ENCODE results near the gene ZNF548. TPM values are rescaled to one million over a fixed set of nuclear protein-coding genes. Genes with fewer than 3 reads are reported as not detected.

ZNF548 gene
- total RNA-seq, 1 donor from 2014 or later, result 24.5 TPM

DNA sequence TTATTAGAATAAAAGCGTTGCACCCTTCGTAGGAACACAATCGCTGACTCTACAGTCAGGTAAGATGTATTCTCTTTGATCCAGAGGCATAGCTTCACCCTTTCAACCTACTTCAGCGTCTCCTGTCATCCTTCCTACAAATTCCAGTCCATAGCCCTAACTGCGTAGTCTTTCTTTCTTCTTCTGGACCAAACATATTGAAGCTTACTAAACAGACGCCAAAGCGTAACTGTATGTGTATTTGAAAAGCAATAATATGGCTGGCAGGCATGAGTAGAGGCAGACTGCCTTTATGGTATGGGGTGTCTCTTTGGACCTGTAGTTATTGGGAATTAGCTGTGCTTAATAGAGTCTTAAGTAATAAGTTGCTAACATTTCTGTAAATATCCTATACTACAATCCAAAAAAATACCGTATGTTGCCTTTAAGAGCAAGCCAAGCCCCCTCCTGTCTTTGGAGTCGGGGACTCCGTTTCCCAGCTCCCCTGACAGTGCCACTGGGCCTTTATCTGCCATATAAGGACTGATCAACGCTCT is 392 bp upstream of the ZNF548 start:
- intact Hi-C loops (cut with micrococcal nuclease), result loop anchor here (1.0 to 10.0 kb wide), 26 partner anchors 22 to 1075 kb away; partner anchors contain the start of genes ERVK3-1, TRAPPC2B, ZNF132 and ZNF17

DNA sequence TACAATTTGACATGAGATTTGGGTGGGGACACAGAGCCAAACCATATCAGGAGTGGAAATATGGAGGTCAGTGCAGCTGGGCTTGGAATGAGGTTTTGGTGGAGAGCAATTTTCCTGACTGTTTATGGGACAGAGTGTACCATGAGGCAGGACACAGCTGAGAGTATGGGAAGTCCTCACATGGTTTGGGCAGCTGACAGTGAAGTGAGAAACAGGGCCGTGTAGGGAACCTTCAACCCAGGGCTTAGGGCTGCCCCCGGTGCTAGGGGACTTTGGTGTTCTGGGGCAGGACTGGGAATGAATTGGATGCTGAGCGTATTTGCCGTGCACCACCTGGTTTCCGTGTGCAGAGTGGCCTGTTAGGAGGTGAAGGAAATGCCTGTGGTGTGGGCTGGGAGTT is 6.1 kb downstream of the ZNF548 start:
- intact Hi-C loops (cut with micrococcal nuclease), result no loop called here

DNA sequence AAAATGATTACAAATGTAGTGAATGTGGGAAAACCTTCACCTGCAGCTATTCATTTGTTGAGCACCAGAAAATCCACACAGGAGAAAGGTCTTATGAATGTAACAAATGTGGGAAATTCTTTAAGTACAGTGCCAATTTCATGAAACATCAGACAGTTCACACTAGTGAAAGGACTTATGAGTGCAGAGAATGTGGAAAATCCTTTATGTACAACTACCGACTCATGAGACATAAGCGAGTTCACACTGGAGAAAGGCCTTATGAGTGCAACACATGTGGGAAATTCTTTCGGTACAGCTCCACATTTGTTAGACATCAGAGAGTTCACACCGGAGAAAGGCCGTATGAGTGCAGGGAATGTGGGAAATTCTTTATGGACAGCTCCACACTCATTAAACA is 9.2 kb downstream of the ZNF548 start:
- intact Hi-C loops (cut with micrococcal nuclease), result no loop called here

DNA sequence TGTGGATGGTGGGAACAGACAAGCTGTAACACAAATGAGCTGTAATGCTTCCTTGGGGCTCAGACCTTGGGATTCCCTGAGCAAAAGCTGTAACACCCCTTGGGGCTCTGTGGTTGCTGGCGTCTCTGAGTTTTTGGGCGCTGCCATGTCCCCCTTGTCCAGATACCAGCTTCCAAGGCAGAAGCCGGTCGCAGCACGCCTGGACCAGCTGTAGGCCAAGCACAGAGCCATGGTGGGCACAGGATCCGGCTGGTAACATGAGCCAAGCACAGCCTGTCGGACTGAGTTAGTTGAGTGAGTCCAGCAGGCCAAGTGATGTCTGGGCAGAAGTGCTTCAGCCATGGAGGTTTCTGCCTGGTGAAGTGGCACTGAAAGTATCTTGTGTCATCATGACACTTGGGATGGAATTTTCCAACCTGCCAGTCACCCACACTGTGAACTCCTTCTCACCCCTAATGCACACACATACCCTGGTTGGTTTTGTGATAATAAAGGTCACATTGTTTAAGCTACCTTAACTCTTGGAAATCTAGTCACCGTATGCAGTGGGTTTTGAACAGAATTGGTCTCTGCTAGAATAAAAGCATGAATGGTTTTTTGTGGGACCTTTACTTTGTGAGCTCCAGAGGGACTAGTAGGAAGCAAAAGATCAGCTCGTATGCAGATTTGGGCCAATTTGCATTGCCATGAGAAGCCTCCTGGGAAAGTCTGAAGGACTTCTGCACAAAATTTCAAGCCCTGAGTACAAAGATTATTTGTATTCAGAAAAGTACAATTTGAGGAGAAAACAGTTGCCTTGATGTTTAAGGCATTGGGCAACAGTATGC is 14.3 kb downstream of the ZNF548 start:
- intact Hi-C loops (cut with micrococcal nuclease), result no loop called here

DNA sequence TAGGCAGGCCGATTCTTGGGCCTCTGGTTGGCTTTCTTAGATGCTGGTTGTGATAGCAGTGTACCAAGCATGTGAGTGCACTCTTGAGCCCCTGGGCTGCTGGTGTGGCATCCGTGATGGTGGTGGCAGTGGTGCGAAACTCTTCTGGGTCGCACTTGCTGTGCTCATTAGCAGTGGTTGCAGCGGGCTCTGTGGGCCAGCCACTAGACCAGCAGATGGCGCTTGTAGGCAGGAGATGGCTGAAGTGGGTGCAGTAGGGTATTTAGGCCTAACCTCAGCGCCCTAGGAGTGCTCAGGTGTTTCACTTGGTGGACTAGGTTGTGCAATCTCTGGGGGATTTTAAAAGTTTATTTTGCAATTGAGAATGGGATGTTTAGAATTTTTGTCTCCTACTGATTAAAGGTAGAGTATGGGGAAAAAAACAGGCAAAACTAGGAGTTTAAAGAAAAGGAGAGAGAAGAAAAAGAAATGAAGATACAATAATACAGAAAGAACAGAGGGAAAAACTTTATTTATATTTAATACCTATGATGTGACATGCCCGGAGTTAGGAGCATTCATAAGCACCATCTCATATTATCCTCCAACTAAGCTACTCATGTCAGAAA is 17.0 kb downstream of the ZNF548 start:
- intact Hi-C loops (cut with micrococcal nuclease), result loop anchor here (1.0 kb wide), 1 partner anchor 749 kb away; no protein-coding TSS in a partner anchor

DNA sequence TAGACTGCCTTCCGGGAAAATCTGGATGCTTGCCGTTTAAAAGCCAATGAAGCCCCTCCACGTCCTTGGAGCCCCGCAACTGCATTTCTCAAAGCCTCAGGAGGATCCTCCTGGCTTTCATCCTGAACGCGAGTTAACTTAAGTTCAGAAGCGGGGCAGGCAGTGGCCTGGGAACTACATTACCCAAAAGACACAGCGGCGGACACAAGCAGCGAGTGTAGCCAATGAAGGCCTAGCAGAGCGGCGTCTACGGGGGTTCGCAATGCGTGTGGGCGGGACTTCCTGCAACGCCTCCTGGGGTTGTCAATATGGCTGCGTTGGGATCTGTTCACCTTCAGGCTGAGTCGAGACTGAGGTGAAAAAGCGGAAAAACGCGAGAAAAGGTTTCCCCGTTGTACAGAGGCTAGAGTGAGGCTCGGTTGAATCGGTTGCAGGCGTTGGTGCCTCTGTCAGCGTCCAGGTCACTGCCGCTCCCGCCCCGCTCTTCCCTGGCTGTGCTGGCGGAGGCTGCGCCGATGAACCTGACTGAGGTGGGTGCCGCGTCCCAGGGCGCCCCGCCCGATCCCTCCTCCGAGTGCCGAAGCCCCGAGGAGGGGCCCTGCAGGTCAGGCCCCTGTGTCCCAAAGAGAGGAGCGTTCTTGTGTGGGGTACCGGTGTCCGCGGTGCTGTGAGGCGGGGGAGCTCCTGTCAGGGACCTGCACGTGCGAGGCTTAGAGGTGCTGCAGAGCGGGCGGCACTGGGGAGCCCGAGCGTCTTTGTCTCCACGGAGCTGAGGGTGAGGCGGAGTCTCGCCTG is 21.4 kb downstream of the ZNF548 start, which contains the start of gene ZNF17:
ZNF17 (plus strand) TSS at position 285 of the 795 bp plus-strand sequence. CDS start 2,455 bp downstream, outside the sequence.
- intact Hi-C loops (cut with micrococcal nuclease), result loop anchor here (1.0 to 2.0 kb wide), 28 partner anchors 22 to 1096 kb away; partner anchors contain the start of genes ERVK3-1, TRAPPC2B, ZIK1 and ZNF134

DNA sequence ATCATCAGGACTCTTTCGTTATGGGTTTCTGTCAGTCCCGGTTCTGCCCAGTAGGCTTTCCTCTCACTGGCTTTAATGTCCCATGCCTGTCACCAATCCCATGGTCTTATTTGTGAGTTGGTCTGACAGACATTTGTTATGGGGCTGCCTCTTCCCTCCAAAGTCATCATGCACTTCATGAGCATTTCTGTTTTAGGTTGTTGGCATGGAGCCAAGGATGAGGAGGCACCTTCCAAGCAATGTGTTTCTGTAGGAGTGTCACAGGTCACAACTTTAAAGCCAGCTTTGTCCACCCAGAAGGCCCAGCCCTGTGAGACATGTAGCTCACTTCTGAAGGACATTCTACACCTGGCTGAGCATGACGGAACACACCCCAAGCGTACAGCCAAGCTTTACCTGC is 29.8 kb downstream of the ZNF548 start:
- intact Hi-C loops (cut with micrococcal nuclease), result no loop called here

DNA sequence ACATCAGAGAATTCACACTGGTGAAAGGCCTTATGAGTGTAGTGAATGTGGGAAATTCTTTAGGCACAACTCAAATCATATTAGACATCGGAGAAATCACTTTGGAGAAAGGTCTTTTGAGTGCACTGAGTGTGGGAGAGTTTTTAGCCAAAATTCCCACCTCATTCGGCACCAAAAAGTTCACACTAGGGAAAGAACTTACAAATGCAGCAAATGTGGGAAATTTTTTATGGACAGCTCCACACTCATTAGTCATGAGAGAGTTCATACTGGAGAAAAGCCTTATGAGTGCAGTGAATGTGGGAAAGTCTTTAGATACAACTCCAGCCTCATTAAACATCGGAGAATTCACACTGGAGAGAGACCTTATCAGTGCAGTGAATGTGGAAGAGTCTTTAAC is 31.4 kb downstream of the ZNF548 start:
- intact Hi-C loops (cut with micrococcal nuclease), result no loop called here

DNA sequence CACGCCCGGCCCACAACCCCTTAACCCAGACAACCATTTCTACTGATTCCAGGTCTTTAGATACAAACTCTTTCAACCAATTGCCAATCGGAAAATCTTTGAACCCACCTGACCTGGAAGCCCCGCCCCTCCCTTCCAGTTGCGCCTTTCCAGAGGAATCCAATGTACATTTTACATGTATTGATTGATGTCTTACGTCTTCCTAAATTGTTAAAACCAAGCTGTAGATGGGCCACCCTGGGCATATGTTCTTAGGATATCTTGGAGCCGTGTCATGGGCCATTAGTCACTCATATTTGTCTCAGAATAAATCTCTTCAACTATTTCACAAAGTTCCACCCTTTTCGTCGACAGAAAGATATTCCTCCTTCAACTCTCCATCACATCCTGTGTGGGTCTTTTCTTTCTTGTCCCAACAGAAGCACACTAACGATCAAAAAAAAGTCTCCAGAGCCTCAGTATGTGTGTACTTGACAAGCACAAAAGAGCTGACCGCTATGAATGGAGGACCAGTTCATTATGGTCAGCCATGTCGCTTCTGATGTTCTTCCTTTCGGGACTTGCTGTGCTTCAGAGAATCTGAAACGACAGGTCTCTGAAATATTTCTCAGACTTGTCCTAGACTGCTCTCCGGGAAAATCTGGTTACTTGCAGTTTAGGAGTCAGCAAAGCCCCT is 44.9 kb downstream of the ZNF548 start:
- intact Hi-C loops (cut with micrococcal nuclease), result loop anchor here (1.0 to 10.0 kb wide), 33 partner anchors 23 to 1780 kb away; partner anchors contain the start of genes ERVK3-1, RPS5, TRAPPC2B and U2AF2

DNA sequence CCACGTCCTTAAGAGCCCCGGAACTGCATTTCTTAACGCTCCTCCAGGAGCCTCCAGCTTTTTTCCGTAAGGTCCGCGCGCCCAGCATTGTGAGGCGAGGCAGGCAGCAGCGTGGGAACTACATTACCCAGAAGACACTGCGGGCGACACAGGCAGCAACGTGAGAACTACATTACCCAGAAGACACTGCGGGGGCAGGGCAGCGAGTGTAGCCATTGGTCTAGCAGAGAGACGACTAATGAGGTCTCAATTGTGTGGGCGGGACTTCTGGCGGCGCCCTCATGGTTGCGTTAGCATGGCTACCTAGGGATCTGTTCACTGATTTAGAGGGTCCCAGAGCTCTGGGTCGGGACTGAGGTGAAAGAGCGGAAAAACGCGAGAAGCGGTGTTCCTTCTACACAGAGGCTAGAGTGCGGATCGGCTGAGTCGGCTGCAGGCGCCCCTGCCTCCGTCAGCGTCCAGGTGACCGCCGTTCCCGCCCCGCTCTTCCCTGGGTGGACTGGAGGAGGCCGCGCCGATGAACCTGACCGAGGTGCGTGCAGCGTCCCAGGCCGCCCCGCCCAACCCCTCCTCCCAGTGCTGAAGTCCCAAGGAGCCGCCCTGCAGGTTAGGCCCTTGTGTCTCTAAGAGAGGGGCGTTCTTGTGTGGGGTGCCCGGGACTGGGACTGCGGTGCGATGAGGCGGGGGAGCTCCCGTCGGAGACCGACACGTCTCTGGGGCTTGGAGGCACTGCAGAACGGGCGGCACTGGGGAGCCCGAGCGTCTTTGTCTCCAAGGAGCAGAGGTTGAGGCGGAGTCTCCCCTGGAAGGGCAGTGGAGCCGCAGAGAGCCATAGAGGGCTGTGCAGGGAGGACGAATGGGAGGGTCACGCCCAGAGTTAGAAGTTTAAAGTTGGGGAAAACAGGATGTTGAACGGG is 45.7 kb downstream of the ZNF548 start, which contains the start of gene ZNF749:
ZNF749 (plus strand) TSS at position 264 of the 917 bp plus-strand sequence; CDS start at position 518, 254 bp downstream.
- intact Hi-C loops (cut with micrococcal nuclease), result loop anchor here (1.0 to 10.0 kb wide), 33 partner anchors 24 to 1781 kb away; partner anchors contain the start of genes ERVK3-1, RPS5, TRAPPC2B and U2AF2

DNA sequence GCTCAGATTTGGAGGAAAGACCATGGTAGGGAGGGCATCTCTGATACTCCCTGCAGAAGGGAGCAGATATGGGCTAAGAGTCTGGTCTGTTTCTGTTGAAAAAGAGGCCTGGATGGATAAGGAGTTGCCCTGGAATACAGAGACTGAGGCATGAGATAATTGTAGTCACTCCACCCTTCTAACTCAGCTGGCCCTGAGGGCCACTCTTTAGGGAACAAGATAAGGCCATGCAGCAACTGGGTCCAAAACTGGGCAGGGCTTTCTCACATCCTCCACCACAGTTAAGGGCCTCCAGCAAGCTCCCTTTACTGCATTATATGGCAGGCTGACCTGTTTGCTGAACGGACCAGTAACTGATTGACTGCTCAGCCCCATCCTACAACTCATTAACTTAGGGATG is 46.8 kb downstream of the ZNF548 start:
- intact Hi-C loops (cut with micrococcal nuclease), result loop anchor here (10.0 kb wide), 1 partner anchor 842 kb away; the partner anchor contains the start of gene ZNF71

DNA sequence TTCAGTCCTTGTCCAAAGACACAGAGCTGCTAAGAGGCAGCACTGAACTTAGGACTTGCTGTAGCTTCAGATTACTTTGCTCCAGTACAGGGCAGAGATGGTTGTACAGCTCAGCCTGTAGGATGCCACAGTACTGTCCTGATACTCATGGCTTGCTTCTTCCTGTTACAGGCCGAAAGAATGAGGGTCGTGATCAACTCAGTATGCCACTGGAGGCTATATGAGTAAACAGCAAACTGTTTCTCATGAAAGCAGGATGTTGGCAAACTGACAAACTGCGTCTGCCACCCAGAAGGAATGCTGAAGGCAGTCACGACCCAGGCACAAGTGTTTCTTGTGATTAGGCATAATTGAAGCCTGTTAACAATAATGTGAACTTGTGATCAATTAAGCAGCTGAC is 48.3 kb downstream of the ZNF548 start:
- intact Hi-C loops (cut with micrococcal nuclease), result loop anchor here (10.0 kb wide), 1 partner anchor 843 kb away; the partner anchor contains the start of gene ZNF71

DNA sequence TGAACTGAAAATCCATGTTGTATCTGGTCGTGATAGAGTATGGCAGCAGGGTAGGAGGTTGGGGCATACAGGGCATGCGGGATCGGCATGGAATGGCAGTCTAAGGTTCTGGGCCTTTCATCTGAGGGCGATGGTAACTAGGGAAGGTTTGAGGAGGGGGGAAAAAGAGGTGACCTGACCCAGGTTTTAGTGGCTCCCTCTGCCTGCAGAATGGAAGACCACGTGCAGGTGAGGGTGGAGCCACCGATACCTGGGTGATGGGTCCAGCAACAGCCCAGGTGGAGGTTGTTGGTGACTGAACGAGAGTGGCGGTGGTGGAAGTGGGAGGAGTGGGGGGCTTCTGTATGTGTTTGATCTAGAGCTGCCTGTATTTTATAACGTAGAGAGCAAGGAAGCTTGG is 49.3 kb downstream of the ZNF548 start:
- intact Hi-C loops (cut with micrococcal nuclease), result loop anchor here (1.0 to 10.0 kb wide), 2 partner anchors 89 to 844 kb away; partner anchors contain the start of gene ZNF71

DNA sequence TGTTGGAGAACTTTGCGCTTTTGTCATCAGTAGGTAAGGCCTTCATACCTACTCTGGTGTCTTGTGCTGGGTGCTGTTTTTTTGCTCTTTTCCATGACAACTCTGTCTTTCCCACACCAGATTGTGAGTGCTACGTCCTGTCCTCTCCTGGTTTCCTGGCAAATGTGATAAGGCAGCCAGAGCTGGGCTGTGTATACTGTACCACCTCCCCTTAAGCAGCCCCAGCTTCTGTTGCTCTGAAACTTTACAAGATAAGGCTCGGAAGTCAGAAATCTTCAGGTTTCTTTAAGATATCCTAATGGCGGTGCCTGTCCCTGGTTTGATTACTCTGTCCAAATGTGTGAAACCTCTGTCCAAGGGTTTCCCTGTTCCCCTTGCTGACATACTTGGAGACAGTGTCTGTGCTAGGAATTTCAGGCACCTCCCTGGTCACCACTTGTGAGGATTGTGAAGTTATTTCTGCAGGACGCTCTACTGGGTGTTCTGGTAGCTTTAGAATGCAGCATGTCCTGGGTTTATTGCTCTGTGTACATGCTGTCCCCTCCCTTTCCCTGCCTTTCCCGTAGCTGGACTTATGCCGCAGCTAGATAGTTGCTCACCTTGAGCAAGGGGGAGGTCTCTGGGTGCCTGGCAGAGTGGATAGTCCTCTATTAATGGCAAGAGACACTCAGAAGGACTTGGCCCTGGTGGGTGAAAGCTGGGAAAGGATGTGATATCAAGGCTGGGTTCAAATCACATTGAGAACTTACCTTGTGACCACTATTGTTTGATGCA is 52.5 kb downstream of the ZNF548 start:
- intact Hi-C loops (cut with micrococcal nuclease), result no loop called here

DNA sequence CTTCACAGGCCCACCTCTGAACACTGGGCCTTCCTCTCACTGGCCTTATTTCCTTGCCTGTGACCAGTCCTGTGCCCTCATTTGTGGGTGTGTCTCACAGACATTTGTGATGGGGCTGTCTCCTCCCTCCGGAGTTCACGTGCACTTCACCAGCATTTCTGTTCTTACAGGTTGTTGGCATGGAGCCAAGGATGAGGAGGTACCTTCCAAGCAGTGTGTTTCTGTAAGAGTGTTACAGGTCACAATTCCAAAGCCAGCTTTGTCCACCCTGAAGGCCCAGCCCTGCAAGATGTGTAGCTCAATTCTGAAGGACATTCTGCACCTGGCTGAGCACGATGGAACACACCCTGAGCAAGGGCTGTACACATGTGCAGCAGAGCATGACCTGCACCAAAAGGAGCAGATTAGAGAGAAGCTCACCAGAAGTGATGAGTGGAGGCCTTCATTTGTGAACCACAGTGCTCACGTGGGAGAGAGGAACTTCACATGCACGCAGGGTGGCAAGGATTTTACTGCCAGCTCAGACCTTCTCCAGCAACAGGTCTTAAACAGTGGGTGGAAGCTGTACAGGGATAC is 53.6 kb downstream of the ZNF548 start:
- intact Hi-C loops (cut with micrococcal nuclease), result no loop called here

DNA sequence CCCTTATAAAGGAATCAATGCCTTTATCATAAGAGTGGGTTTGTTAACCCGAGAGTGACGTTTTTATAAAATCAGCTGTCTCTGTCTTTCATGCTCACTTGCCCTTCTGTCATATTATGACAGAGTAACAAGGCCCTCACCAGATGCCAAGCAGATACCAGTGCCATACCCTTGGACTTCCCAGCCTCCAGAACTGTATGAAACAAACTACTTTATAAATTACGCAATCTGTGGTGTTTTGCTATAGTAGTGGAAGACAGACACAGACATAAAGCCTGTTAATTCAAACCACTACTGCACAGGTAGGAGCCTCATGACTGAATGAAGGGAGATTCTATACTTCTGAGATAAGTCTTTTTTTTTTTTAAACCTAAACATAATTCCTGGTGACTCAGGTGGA is 62.7 kb downstream of the ZNF548 start:
- intact Hi-C loops (cut with micrococcal nuclease), result no loop called here
